GM10266 (cell line): Measurements from ENCODE around the gene UGT2B10.
"Not testable (repeated sequence)": the region's sequence is repeated elsewhere in the genome, so short reads cannot be mapped to it uniquely, and the experiment has no call there.

ENCODE experiments used
- DNase-seq: peaks from one replicate; pipeline ENCODE4 v3.0.0; 2012; ENCODE audit errors: extremely low spot score
- TF ChIP-seq, protein P1 (sequence below): IDR thresholded peaks from 2 replicates; pipeline ENCODE4 v1.5.1; 2012; ENCODE audit warnings: mild to moderate bottlenecking, low read depth; ENCODE audit not compliant: control insufficient read depth, insufficient read depth; ENCODE audit errors: missing control alignments

UGT2B10 gene

DNA sequence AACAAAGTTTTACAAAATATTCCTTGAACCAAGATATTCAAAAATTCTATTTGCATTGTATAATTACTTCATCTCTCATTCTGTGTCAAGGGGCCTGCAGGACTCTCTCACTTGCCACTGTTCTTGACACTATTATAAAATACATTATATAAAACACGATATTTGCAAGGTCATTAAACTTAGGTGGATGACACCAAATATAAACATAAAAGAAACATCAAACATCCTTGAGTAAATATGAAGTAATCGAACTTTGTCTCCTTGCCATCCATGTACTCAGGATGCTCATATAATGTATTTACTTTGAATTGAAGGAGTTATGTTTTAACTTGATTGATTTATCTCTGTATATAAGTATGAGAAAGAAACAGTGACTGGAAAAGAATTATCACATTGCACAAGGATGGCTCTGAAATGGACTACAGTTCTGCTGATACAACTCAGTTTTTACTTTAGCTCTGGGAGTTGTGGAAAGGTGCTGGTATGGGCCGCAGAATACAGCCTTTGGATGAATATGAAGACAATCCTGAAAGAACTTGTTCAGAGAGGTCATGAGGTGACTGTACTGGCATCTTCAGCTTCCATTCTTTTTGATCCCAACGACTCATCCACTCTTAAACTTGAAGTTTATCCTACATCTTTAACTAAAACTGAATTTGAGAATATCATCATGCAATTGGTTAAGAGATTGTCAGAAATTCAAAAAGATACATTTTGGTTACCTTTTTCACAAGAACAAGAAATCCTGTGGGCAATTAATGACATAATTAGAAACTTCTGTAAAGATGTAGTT, at the start of gene UGT2B10:
Gene UGT2B10, plus strand, starts transcription at position 378 of the 793 bp plus-strand sequence. Its CDS starts 26 bp downstream, at position 404.
- DNase-seq: not testable (repeated sequence)

DNA sequence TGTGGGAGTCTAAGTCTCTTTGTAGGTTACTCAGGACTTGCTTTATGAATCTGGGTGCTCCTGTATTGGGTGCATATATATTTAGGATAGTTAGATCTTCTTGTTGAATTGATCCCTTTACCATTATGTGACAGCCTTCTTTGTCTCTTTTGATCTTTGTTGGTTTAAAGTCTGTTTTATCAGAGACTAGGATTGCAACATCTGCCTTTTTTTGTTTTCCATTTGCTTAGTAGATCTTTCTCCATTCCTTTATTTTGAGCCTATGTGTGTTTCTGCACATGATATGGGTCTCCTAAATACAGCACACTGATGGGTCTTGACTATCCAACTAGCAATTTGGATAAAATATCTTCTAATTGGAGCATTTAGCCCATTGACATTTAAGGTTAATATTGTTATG, 44.0 kb upstream of the UGT2B10 start:
- not testable (repeated sequence) for DNase-seq

DNA sequence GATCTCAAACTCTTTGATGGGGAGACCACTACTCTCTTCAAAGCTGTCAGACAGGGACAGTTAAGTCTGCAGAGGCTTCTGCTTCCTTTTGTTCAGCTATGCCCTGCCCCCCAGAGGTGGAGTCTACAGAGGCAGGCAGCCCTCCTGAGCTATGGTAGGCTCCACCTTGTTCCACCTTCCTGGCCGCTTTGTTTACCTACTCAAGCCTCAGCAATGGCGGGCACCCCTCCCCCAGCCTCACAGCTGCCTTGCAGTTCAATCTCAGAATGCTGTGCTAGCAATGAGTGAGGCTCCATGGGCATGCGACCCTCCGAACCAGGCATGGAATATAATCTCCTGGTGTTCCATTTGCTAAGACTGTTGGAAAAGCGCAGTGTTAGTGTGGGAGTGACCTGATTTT, 42.1 kb upstream of the UGT2B10 start:
- TF ChIP-seq, protein P1, sequence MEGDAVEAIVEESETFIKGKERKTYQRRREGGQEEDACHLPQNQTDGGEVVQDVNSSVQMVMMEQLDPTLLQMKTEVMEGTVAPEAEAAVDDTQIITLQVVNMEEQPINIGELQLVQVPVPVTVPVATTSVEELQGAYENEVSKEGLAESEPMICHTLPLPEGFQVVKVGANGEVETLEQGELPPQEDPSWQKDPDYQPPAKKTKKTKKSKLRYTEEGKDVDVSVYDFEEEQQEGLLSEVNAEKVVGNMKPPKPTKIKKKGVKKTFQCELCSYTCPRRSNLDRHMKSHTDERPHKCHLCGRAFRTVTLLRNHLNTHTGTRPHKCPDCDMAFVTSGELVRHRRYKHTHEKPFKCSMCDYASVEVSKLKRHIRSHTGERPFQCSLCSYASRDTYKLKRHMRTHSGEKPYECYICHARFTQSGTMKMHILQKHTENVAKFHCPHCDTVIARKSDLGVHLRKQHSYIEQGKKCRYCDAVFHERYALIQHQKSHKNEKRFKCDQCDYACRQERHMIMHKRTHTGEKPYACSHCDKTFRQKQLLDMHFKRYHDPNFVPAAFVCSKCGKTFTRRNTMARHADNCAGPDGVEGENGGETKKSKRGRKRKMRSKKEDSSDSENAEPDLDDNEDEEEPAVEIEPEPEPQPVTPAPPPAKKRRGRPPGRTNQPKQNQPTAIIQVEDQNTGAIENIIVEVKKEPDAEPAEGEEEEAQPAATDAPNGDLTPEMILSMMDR: no peak
- no peak for DNase-seq

DNA sequence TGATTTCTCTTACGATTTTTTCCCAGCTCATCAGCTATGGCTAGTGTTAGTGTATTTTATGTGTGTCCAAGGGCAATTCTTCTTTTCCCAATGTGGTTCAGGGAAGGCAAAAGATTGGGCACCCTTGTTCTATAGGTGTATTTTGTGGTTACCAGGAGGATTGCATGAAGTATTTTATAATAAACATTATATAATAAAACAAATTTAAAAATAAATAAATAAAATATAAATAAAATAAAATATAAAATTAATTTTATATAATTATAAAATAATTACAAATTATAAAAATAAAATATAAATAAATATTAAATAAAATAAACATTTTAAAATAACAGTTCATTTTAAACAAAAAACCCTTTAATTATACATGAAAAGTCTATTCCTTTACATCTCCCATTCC, 35.6 kb upstream of the UGT2B10 start:
- TF ChIP-seq, protein P1: no peak
- DNase-seq: no peak

DNA sequence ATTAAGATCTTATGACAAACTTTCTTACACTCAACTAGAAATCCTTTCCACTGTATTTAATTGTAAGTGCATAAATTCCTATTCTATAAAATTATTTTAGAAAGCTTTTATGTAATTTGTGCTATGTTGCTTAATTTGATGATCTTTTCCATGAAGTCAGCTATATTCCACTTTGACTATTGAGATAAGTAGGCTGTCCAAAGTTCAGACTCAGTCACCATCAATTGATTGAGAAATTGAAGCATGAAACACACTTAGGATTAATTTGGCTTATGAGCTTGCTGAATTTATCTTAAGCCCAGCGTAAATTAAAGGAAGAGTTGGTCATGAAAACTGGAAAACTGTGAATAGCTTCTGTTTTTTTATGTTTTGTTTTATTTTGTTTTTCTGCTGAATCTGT, 18.7 kb upstream of the UGT2B10 start:
- no peak for DNase-seq
- TF ChIP-seq, protein P1: no peak

DNA sequence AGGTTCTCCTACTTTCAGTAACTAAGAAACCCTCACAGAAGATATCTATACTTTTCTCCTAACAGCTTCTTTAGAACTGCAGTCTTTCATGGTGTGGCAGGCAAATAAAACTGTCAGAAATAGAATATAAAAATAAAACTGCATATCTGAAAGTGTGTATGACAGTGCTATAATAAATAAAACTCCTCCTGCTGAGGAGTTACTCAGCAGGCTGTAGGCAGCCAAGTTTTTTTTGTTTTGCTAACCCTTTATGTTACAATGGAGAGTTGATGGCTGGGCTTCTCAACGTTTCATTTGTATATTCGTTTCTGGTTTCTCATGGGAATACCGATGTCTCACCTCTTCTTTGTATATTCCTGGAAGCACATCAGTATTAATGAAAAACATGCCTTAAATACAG, 18.2 kb upstream of the UGT2B10 start:
- TF ChIP-seq, protein P1: no peak
- no peak for DNase-seq

DNA sequence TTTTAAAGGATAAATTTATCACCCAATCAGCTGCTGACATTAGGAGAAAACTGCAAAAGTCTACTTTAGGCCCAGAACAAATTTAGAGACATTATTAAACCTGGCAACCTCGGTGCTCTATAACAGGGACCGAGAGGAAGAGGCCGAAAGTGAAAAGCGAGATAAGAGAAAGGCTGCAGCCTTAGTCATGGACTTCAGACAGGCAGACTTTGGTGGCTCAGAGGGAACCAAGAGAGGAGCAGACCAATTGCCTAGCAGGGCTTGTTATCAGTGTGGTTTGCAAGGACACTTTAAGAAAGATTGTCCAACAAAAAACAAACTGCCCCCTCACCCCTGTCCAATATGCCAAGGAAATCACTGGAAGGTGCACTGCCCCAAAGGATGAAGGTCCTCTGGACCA, 12.8 kb upstream of the UGT2B10 start:
- TF ChIP-seq, protein P1: no peak
- no peak for DNase-seq

DNA sequence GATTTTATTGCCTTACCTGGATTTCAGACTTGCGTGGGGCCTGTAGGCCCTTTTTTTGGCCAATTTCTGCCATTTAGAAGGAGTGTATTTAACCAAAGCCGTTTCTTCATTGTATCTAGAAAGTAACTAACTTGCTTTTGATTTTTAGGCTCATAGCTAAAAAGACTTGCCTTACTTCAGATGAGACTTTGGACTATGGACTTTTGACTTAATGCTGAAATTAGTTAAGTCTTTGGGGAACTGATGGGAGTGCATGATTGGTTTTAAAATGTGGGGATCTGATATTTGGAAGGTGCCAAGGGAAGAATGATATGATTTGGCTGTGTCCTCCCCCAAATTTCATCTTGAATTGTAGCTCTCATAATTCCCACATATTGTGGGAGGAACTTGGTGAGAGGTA, 7.7 kb upstream of the UGT2B10 start:
- no peak for DNase-seq
- TF ChIP-seq, protein P1: no peak
